ENCODE data around the gene SENP5.
A peak's percentile ranks its signal among the peaks of the same experiment; 100 is the strongest.

The SENP5 gene

GRCh38 chr3:196969134-196969659 is 101.5 kb downstream of the SENP5 start:
- peak; percentile 30 for DNase-seq

- peak; percentile 53 for DNase-seq
Observed at GRCh38 chr3:196969660-196970546, 102.2 kb downstream of the SENP5 start.

GRCh38 chr3:196970547-196971093 is 102.9 kb downstream of the SENP5 start:
- DNase-seq = no peak

- no peak for DNase-seq
Observed at GRCh38 chr3:196971094-196971698, 103.5 kb downstream of the SENP5 start.

GRCh38 chr3:196974661-196975060 is 106.9 kb downstream of the SENP5 start:
- DNase-seq = no peak

- no peak for DNase-seq
Observed at GRCh38 chr3:196975349-196975748, 107.6 kb downstream of the SENP5 start.

- DNase-seq = no peak
Observed at GRCh38 chr3:196976941-196977340, 109.2 kb downstream of the SENP5 start.

GRCh38 chr3:196979545-196979944 is 111.8 kb downstream of the SENP5 start:
- no peak for DNase-seq

GRCh38 chr3:196981657-196982056 is 113.9 kb downstream of the SENP5 start:
- DNase-seq = no peak

GRCh38 chr3:196983186-196983585 is 115.5 kb downstream of the SENP5 start:
- DNase-seq = no peak
